RWPE1 (cell line): ENCODE results near the gene SMARCD3.

ENCODE experiments used
- CTCF ChIA-PET: fragments of 350-600 bp; sonication (Branson Sonifier 250); formaldehyde crosslinking; extraction: SDS; loops from one replicate; lab custom pipeline; 2021; lab: Yijun Ruan, JAX
- POLR2A ChIA-PET: fragments of 400-600 bp; formaldehyde crosslinking; extraction: SDS; loops from one replicate; lab custom pipeline; 2020; ENCODE audit warnings: antibody characterized with exemption; ENCODE audit not compliant: low non-redundant PET; lab: Yijun Ruan, JAX
- DNase-seq: peaks from one replicate; pipeline ENCODE4 v3.0.0; 2012; ENCODE audit warnings: low spot score
- H3K27ac ChIP-seq: fragments of 450-650 bp; 2 replicates; pipeline ENCODE4 v1.5.1; 2017
- CTCF ChIP-seq: fragments of 450-650 bp; conservative IDR thresholded peaks from 2 replicates; pipeline ENCODE4 v1.5.1; 2017; ENCODE audit warnings: low read depth, mild to moderate bottlenecking

SMARCD3 gene

GRCh38 chr7:151232091-151232916, 16.2 kb downstream of the SMARCD3 start, which contains the start of gene CHPF2:
Gene CHPF2 (plus strand): TSS chr7:151232483. CDS start chr7:151234012, 1,529 bp downstream.
- peak; percentile 90 for DNase-seq
- POLR2A ChIA-PET, result no interaction called here
- H3K27ac ChIP-seq, result peak within 1 kb of the TSS; percentile 76
- CTCF ChIA-PET, result no interaction called here
- TF ChIP-seq CTCF, result no peak

- ChIA-PET POLR2A (no interaction called here), CTCF (no interaction called here)
- no peak for DNase-seq
- no peak for TF ChIP-seq CTCF
- no peak overlapping the region for H3K27ac ChIP-seq
Observed at GRCh38 chr7:151231080-151231479, 17.4 kb downstream of the SMARCD3 start.

GRCh38 chr7:151229249-151229648, 19.2 kb downstream of the SMARCD3 start:
- DNase-seq, result no peak
- POLR2A ChIA-PET, result no interaction called here
- no peak overlapping the region for H3K27ac ChIP-seq
- CTCF ChIA-PET, result no interaction called here
- no peak for TF ChIP-seq CTCF

GRCh38 chr7:151228024-151228866, 20.2 kb downstream of the SMARCD3 start:
- DNase-seq, result no peak
- CTCF ChIA-PET, result interaction anchor here (0.9 kb wide), 1 partner anchor 16 kb away, joined by 3 read pairs; no protein-coding TSS in a partner anchor
- POLR2A ChIA-PET, result no interaction called here
- H3K27ac ChIP-seq, result peak overlapping the region; percentile 90
- no peak for TF ChIP-seq CTCF

GRCh38 chr7:151226875-151227782, 21.4 kb downstream of the SMARCD3 start, which contains the start of gene ABCF2:
Gene ABCF2 (minus strand): TSS chr7:151227205. CDS start chr7:151226458, 747 bp downstream.
- CTCF ChIA-PET, result interaction anchor here (0.6 kb wide), 2 partner anchors 55 to 133 kb away, joined by 3 read pairs; no protein-coding TSS in a partner anchor
- DNase-seq, result peak; percentile 98
- POLR2A ChIA-PET, result no interaction called here
- peak within 1 kb of the TSS; percentile 90 for H3K27ac ChIP-seq
- TF ChIP-seq CTCF, result no peak

GRCh38 chr7:151226560-151226874, 22.0 kb downstream of the SMARCD3 start:
- ChIA-PET CTCF (no interaction called here), POLR2A (no interaction called here)
- no peak for TF ChIP-seq CTCF
- peak overlapping the region; percentile 90 for H3K27ac ChIP-seq
- DNase-seq, result no peak
